H9 (cell line): ENCODE results near the gene TSPAN18. TPM values are rescaled to one million over a fixed set of nuclear protein-coding genes. Genes with fewer than 3 reads are reported as not detected.

Experiments used
- DNase-seq: peaks from one replicate; pipeline ENCODE4 v3.0.0-alpha.2; 2017
- H2AFZ ChIP-seq: one replicate; pipeline ENCODE4 v1.6.1; 2013; ENCODE audit warnings: mild to moderate bottlenecking, low read length, control low read depth, moderate library complexity
- H2AK5ac ChIP-seq: 2 replicates; pipeline ENCODE4 v1.6.1; 2013; ENCODE audit warnings: low read length, control low read depth, mixed read lengths; ENCODE audit not compliant: insufficient read length
- H2BK120ac ChIP-seq: one replicate; pipeline ENCODE4 v1.6.1; 2013; ENCODE audit warnings: low read depth, mild to moderate bottlenecking, low read length, control low read depth, inconsistent platforms; ENCODE audit not compliant: poor library complexity, severe bottlenecking
- H2BK12ac ChIP-seq: 2 replicates; pipeline ENCODE4 v1.6.1; 2013; ENCODE audit warnings: low read length, control low read depth, mixed read lengths, low read depth; ENCODE audit not compliant: insufficient read length
- H2BK15ac ChIP-seq: 2 replicates; pipeline ENCODE4 v1.6.1; 2013; ENCODE audit warnings: low read depth, low read length, control low read depth
- H2BK20ac ChIP-seq: one replicate; pipeline ENCODE4 v1.6.1; 2013; ENCODE audit warnings: low read depth, mild to moderate bottlenecking, low read length, control low read depth, inconsistent platforms; ENCODE audit not compliant: poor library complexity, severe bottlenecking
- H2BK5ac ChIP-seq: 2 replicates; pipeline ENCODE4 v1.6.1; 2013; ENCODE audit warnings: low read length, control low read depth, mixed read lengths; ENCODE audit not compliant: insufficient read length
- H3K14ac ChIP-seq: 2 replicates; pipeline ENCODE4 v1.6.1; 2013; ENCODE audit warnings: low read length, control low read depth; ENCODE audit not compliant: insufficient read depth
- H3K18ac ChIP-seq: 2 replicates; pipeline ENCODE4 v1.6.1; 2013; ENCODE audit warnings: low read depth, mild to moderate bottlenecking, mixed read lengths, low read length, control low read depth; ENCODE audit not compliant: insufficient read length
- H3K23ac ChIP-seq: 2 replicates; pipeline ENCODE4 v1.6.1; 2013; ENCODE audit warnings: low read length, control low read depth, mixed read lengths, low read depth; ENCODE audit not compliant: insufficient read length
- H3K23me2 ChIP-seq: 2 replicates; pipeline ENCODE4 v1.6.1; 2013; ENCODE audit warnings: low read depth, mild to moderate bottlenecking, mixed read lengths, low read length, control low read depth; ENCODE audit not compliant: insufficient read length, poor library complexity, severe bottlenecking
- H3K27ac ChIP-seq: 2 replicates; pipeline ENCODE4 v1.5.1; 2013; ENCODE audit warnings: low read length, control low read depth, mixed read lengths, low read depth; ENCODE audit not compliant: insufficient read length
- H3K27me3 ChIP-seq: 2 replicates; pipeline ENCODE4 v1.6.1; 2013; ENCODE audit warnings: low read length, control low read depth, inconsistent platforms; ENCODE audit not compliant: insufficient read depth
- H3K4ac ChIP-seq: 2 replicates; pipeline ENCODE4 v1.6.1; 2013; ENCODE audit warnings: low read depth, mild to moderate bottlenecking, control low read depth, inconsistent platforms, low read length, moderate library complexity
- H3K4me1 ChIP-seq: 2 replicates; pipeline ENCODE4 v1.6.1; 2013; ENCODE audit warnings: low read length, control low read depth, inconsistent platforms; ENCODE audit not compliant: insufficient read depth
- H3K4me2 ChIP-seq: 2 replicates; pipeline ENCODE4 v1.6.1; 2013; ENCODE audit warnings: low read length, control low read depth, mixed read lengths; ENCODE audit not compliant: insufficient read length, insufficient read depth
- H3K56ac ChIP-seq: 2 replicates; pipeline ENCODE4 v1.6.1; 2013; ENCODE audit warnings: low read depth, mild to moderate bottlenecking, mixed read lengths, low read length, control low read depth; ENCODE audit not compliant: insufficient read length
- H3K79me1 ChIP-seq: 2 replicates; pipeline ENCODE4 v1.6.1; 2013; ENCODE audit warnings: low read depth, mild to moderate bottlenecking, moderate library complexity, low read length, control low read depth, inconsistent platforms; ENCODE audit not compliant: insufficient read depth, poor library complexity, severe bottlenecking
- H3K79me2 ChIP-seq: 2 replicates; pipeline ENCODE4 v1.6.1; 2013; ENCODE audit warnings: low read length, control low read depth, inconsistent platforms; ENCODE audit not compliant: insufficient read depth
- H3K9ac ChIP-seq: 2 replicates; pipeline ENCODE4 v1.6.1; 2013; ENCODE audit warnings: low read length, control low read depth, mixed read lengths; ENCODE audit not compliant: insufficient read length; ENCODE audit errors: extremely low read depth
- H3K9me3 ChIP-seq: one replicate; pipeline ENCODE4 v1.6.1; 2013; ENCODE audit warnings: low read depth, low read length, inconsistent platforms; ENCODE audit not compliant: control insufficient read depth
- H3T11ph ChIP-seq: one replicate; pipeline ENCODE4 v1.6.1; 2013; ENCODE audit warnings: mild to moderate bottlenecking, low read length, control low read depth, inconsistent platforms
- H4K20me1 ChIP-seq: one replicate; pipeline ENCODE4 v1.6.1; 2013; ENCODE audit not compliant: control insufficient read depth, insufficient read length, insufficient read depth
- H4K5ac ChIP-seq: 2 replicates; pipeline ENCODE4 v1.6.1; 2013; ENCODE audit warnings: low read depth, mild to moderate bottlenecking, mixed read lengths, low read length, control low read depth; ENCODE audit not compliant: insufficient read length
- H4K8ac ChIP-seq: replicated peaks from 2 replicates; pipeline ENCODE4 v1.6.1; 2013; ENCODE audit warnings: low read length, control low read depth, mixed read lengths, low read depth; ENCODE audit not compliant: insufficient read length
- H4K91ac ChIP-seq: 2 replicates; pipeline ENCODE4 v1.6.1; 2013; ENCODE audit warnings: low read depth, mild to moderate bottlenecking, moderate library complexity, mixed read lengths, low read length, control low read depth; ENCODE audit not compliant: insufficient read length
- H3K27ac Mint-ChIP-seq, 3 experiments: 2 replicates in 2 of 3; 3 replicates in 1 of 3; pipeline ENCODE4 v1.8.0; 2020 to 2021; ENCODE audit warnings: mixed read lengths in 3 of 3, mild to moderate bottlenecking in 1 of 3, moderate library complexity in 1 of 3
- H3K27me3 Mint-ChIP-seq: 2 replicates; pipeline ENCODE4 v1.8.0; 2021; ENCODE audit warnings: low read depth, mild to moderate bottlenecking, moderate library complexity, mixed read lengths
- H3K36me3 Mint-ChIP-seq, 3 experiments: 2 replicates in 2 of 3; 3 replicates in 1 of 3; pipeline ENCODE4 v1.8.0; 2020 to 2021; ENCODE audit warnings: low read depth in 3 of 3, mixed read lengths in 3 of 3; ENCODE audit not compliant: insufficient read depth in 1 of 3
- H3K4me1 Mint-ChIP-seq, 2 experiments: 2 replicates each; pipeline ENCODE4 v1.8.0; 2020; ENCODE audit warnings: mixed read lengths in 2 of 2
- H3K4me3 Mint-ChIP-seq, 2 experiments: 2 replicates in 1 of 2; 3 replicates in 1 of 2; pipeline ENCODE4 v1.8.0; 2020 to 2021; ENCODE audit warnings: mild to moderate bottlenecking in 2 of 2, mixed read lengths in 2 of 2, moderate library complexity in 1 of 2
- H3K9me3 Mint-ChIP-seq, 2 experiments: 2 replicates in 1 of 2; 3 replicates in 1 of 2; pipeline ENCODE4 v1.8.0; 2020; ENCODE audit warnings: mild to moderate bottlenecking in 2 of 2, mixed read lengths in 2 of 2, moderate library complexity in 1 of 2
- CTCF ChIP-seq: fragments of 200-600 bp; sonication (generic); conservative IDR thresholded peaks from 3 replicates; pipeline ENCODE4 v1.8.0; 2021; ENCODE audit warnings: antibody characterized with exemption, mild to moderate bottlenecking
- WGBS: extraction: QIAGEN DNeasy Blood & Tissue Kit; methylation state at CpG from one replicate; pipeline ENCODE4 v1.1.7; 2013; ENCODE audit warnings: missing lambda C conversion rate, low lambda C conversion rate, mixed read lengths; ENCODE audit not compliant: insufficient read length; ENCODE audit errors: extremely low coverage; 5-methylcytosine and 5-hydroxymethylcytosine counted together
- total RNA-seq: library from RNA; stranded (reverse); gene quantifications from 2 replicates; pipeline ENCODE4 v1.2.1, GENCODE V29; 2021

The TSPAN18 gene
- total RNA-seq, 1 experiment from 2014 or later: 25.3 TPM

- H3K23me2 ChIP-seq: no peaks in the 10 kb centered on the region
- H4K91ac ChIP-seq: no peak overlapping the region
- no peak overlapping the region for H3K23ac ChIP-seq
- no peak overlapping the region for H2BK15ac ChIP-seq
- no peaks in the 10 kb centered on the region for H3K79me1 ChIP-seq
- H3K27ac ChIP-seq: no peak overlapping the region
- no peak overlapping the region for H2AK5ac ChIP-seq
- no peak overlapping the region for H3K9ac ChIP-seq
- H3K4me3 Mint-ChIP-seq: no peak overlapping the region; a peak in 1 of 5 replicates
- H3K4me1 ChIP-seq: peaks cover 3% of the 10 kb centered on the region; the same call in 1 of the 2 replicates
- no peaks in the 10 kb centered on the region for H4K20me1 ChIP-seq
- H2AFZ ChIP-seq: no peak overlapping the region
- H2BK20ac ChIP-seq: no peak overlapping the region
- DNase-seq: no peak
- H2BK120ac ChIP-seq: no peak overlapping the region
- H3K4me2 ChIP-seq: no peak overlapping the region
- H2BK12ac ChIP-seq: no peak overlapping the region
- H2BK5ac ChIP-seq: no peak overlapping the region
- H4K8ac ChIP-seq: no peak overlapping the region
- H3K14ac ChIP-seq: no peak overlapping the region
- no peaks in the 10 kb centered on the region for H3K9me3 ChIP-seq
- peaks cover 35 to 50% of the 10 kb centered on the region in 2 experiments for H3K4me1 Mint-ChIP-seq
- H3K27ac Mint-ChIP-seq: no peak overlapping the region; a peak in 1 of 7 replicates
- no peaks in the 10 kb centered on the region; a peak in 1 of 5 replicates for H3K9me3 Mint-ChIP-seq
- H3K56ac ChIP-seq: no peak overlapping the region
- no peaks in the 10 kb centered on the region for H3K36me3 Mint-ChIP-seq
- no peak overlapping the region for H3K18ac ChIP-seq
- no peak overlapping the region for H4K5ac ChIP-seq
- no peaks in the 10 kb centered on the region for H3K79me2 ChIP-seq
- no peaks in the 10 kb centered on the region for H3K27me3 ChIP-seq
- no CpG with 5 or more reads among the region's 9 CpGs for WGBS
- no peak overlapping the region for H3T11ph ChIP-seq
- no peak overlapping the region for H3K4ac ChIP-seq
- peaks cover 1% of the 10 kb centered on the region; the same call in 1 of the 2 replicates for H3K27me3 Mint-ChIP-seq
- no peak for TF ChIP-seq CTCF
Measured at GRCh38 chr11:44910591-44910990, 183.8 kb downstream of the TSPAN18 start.
